ENCODE results near the gene PMPCA.

DNA sequence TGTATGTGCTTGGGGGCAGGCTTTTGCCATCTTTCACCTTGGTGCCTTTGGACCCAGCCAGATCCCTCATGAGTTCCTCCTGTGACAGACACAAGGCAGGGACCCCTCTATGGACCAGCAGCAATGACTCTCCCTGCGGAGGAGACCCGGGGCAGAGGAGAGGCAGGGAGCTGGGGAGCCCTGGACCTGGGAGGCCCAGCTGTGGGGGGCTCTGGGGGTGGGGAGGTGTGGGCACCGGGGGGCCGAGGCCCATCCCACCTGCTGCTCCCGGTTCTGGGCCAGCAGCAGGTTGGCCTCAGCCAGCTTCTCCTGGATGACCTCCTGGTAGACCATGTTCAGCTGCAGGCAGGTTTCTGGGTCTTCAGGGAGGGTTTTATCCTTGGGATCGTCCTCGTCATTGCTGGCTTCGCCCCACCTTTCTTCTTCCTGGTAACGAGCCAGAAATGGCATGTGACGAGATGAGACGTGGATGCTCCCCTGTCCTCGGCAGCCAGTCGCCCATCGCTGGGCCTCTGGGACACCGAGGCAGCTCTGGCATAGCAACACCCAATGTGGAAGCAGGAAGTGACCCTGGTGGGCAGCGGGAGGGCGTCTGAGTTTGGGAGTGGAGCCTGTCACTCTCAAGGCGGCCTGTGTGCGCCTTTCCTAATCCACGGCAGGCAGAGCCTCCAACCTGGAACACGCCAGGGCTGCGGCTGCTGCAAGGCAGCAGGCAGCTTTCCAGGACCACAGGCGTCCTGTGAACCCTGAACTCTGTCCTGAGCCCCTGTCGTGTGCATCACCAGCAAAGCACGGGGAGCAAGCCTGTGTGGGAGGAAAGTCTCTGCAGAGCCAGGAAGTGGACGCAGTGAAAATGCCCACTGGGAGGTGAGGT is 14.9 kb upstream of the PMPCA start:
- TF ChIP-seq POLR2AphosphoS5 (IDR thresholded peaks at IDR 0.05) = no peak
- TF ChIP-seq, protein P1, sequence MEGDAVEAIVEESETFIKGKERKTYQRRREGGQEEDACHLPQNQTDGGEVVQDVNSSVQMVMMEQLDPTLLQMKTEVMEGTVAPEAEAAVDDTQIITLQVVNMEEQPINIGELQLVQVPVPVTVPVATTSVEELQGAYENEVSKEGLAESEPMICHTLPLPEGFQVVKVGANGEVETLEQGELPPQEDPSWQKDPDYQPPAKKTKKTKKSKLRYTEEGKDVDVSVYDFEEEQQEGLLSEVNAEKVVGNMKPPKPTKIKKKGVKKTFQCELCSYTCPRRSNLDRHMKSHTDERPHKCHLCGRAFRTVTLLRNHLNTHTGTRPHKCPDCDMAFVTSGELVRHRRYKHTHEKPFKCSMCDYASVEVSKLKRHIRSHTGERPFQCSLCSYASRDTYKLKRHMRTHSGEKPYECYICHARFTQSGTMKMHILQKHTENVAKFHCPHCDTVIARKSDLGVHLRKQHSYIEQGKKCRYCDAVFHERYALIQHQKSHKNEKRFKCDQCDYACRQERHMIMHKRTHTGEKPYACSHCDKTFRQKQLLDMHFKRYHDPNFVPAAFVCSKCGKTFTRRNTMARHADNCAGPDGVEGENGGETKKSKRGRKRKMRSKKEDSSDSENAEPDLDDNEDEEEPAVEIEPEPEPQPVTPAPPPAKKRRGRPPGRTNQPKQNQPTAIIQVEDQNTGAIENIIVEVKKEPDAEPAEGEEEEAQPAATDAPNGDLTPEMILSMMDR (IDR thresholded peaks at IDR 0.05) = no peak
- TF ChIP-seq POLR2A (IDR thresholded peaks at IDR 0.05; ENCODE audit: low read depth) = no peak

Data from esophagus muscularis mucosa (tissue), 3 donors.